Measurements from ENCODE around the gene MUC2.

Gene MUC2

DNA sequence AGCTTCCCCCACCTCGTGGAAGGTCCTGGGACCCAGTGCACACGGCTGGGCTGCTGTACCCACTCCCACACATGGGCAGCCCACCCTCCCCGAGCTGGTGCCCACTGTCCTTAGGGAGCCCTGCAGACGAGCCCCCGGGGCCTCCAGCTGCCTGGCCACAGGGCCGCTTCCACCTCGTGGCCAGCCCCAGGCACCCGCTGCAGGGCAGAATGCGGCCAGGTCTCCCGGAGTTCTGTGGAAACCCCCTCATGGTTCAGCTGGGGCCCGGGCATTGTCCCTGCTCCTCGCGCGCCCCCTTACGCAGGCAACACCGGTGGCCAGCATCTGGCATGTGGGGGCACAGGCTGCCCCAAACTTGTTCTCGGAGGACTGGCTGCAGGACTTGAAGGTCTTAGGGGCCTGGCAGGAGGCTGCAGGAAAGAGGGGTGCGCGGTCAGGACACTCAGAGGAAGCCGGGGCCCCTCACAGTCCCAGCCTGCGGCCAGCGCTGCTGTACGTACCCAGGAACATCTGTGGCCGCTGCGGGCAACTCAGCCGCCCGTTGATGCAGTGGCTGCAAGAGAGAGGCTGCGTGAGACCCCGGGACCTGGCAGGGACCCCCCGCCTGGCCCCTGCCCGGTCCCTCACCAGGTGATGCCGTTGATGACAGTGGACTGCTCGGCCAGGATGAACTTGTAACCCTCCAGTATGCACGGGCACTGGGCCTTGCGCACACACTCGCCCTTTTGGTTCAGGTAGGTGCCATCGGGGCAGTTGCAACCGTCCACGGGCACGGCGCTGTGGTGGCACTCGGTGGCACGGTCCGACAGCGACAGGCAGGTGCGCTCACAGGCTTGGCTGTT is 47.8 kb upstream of the MUC2 start:
- Histone ChIP-seq H3K4me3 (ENCODE audit: low read length, poor library complexity, severe bottlenecking) (no peak overlapping the region), H2AFZ (ENCODE audit: low read length) (no peak overlapping the region), H3K36me3 (ENCODE audit: insufficient read depth, low read length) (no peaks in the 10 kb centered on the region), H4K20me1 (ENCODE audit: insufficient read depth, low read length, poor library complexity, severe bottlenecking) (no peaks in the 10 kb centered on the region), H3K9me3 (ENCODE audit: insufficient read depth, low read depth, low read length) (no peaks in the 10 kb centered on the region), H3K9ac (ENCODE audit: low read depth, low read length, poor library complexity, severe bottlenecking) (no peak overlapping the region), H3F3A (ENCODE audit: low read depth) (no peaks in the 10 kb centered on the region), H3K79me2 (ENCODE audit: insufficient read depth, low read length) (no peaks in the 10 kb centered on the region), H3K4me2 (ENCODE audit: low read depth, low read length, poor library complexity, severe bottlenecking) (no peak overlapping the region), H3K9me2 (replicated peaks; ENCODE audit: low read depth, low read length) (no peaks in the 10 kb centered on the region), H3K27me3 (ENCODE audit: insufficient read depth, low read length, poor library complexity, severe bottlenecking) (no peaks in the 10 kb centered on the region), H3K4me1 (ENCODE audit: insufficient read depth, low read length, poor library complexity, severe bottlenecking) (no peaks in the 10 kb centered on the region)
- no peak for TF ChIP-seq EZH2phosphoT487 (IDR thresholded peaks at IDR 0.05; ENCODE audit: borderline replicate concordance)
- TF ChIP-seq, protein P1, sequence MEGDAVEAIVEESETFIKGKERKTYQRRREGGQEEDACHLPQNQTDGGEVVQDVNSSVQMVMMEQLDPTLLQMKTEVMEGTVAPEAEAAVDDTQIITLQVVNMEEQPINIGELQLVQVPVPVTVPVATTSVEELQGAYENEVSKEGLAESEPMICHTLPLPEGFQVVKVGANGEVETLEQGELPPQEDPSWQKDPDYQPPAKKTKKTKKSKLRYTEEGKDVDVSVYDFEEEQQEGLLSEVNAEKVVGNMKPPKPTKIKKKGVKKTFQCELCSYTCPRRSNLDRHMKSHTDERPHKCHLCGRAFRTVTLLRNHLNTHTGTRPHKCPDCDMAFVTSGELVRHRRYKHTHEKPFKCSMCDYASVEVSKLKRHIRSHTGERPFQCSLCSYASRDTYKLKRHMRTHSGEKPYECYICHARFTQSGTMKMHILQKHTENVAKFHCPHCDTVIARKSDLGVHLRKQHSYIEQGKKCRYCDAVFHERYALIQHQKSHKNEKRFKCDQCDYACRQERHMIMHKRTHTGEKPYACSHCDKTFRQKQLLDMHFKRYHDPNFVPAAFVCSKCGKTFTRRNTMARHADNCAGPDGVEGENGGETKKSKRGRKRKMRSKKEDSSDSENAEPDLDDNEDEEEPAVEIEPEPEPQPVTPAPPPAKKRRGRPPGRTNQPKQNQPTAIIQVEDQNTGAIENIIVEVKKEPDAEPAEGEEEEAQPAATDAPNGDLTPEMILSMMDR (conservative IDR thresholded peaks at IDR 0.05; ENCODE audit: low read length) = no peak

DNA sequence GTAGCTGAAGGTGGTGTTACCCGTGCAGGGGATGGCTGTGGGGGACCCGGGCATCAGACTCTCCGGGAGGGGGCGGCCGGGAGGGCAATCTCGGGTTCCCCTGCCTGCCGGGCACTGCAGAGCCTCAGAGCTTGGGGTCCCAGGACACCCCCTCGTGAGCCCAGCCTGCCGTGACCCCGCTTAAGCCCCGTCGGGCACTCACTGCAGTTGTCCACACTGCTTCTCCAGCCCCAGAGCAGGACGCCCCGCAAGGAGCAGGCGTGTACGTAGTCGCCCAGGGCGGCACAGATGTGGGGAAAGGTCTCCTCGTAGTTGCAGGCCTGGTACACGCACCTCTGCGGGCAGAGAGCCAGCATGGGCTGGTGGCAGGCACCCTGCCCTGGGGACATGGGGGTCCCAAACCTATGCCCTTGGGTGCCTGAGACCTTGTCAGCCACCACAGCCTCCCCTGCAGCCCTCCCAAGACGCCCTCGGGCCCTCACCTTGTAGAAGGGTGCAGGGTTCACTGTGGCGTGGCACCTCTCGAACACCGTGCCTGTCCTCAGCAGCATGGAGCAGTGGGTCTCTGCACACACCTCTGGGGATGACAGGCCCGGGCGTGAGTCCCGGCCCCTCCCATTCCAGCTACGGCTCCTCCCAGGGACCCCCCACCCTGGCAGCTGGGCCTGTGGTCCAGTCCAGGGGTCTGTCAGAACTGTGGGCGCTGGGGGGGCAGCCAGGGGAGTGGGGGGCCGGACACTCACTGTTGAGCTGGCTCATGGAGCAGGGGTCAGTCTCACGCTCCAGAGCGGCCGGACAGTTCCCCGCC is 47.0 kb upstream of the MUC2 start:
- Histone ChIP-seq H3K4me1 (ENCODE audit: insufficient read depth, low read length, poor library complexity, severe bottlenecking) (no peaks in the 10 kb centered on the region), H3K9me2 (replicated peaks; ENCODE audit: low read depth, low read length) (no peaks in the 10 kb centered on the region), H3K36me3 (ENCODE audit: insufficient read depth, low read length) (no peaks in the 10 kb centered on the region), H3K4me3 (ENCODE audit: low read length, poor library complexity, severe bottlenecking) (no peak overlapping the region), H3K27me3 (ENCODE audit: insufficient read depth, low read length, poor library complexity, severe bottlenecking) (no peaks in the 10 kb centered on the region), H2AFZ (ENCODE audit: low read length) (no peak overlapping the region), H3K79me2 (ENCODE audit: insufficient read depth, low read length) (no peaks in the 10 kb centered on the region), H3K9me3 (ENCODE audit: insufficient read depth, low read depth, low read length) (no peaks in the 10 kb centered on the region), H3K4me2 (ENCODE audit: low read depth, low read length, poor library complexity, severe bottlenecking) (no peak overlapping the region), H4K20me1 (ENCODE audit: insufficient read depth, low read length, poor library complexity, severe bottlenecking) (no peaks in the 10 kb centered on the region), H3F3A (ENCODE audit: low read depth) (no peaks in the 10 kb centered on the region), H3K9ac (ENCODE audit: low read depth, low read length, poor library complexity, severe bottlenecking) (no peak overlapping the region)
- TF ChIP-seq EZH2phosphoT487 (IDR thresholded peaks at IDR 0.05; ENCODE audit: borderline replicate concordance) = no peak
- TF ChIP-seq, protein P1 (conservative IDR thresholded peaks at IDR 0.05; ENCODE audit: low read length) = no peak

DNA sequence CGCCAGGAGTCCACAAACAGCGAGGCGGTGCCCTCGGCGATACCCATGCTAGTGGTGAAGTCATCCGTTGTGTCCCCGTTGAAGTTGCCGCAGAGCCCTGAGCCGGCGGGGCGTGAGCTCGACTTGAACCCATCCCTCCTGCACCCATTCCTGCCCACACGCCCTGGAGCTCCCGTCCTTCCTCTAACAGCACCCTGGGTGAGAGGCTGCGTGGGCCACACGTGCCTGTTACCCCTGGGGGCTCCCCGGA is 46.5 kb upstream of the MUC2 start:
- no peak for TF ChIP-seq EZH2phosphoT487 (IDR thresholded peaks at IDR 0.05; ENCODE audit: borderline replicate concordance)
- TF ChIP-seq, protein P1 (conservative IDR thresholded peaks at IDR 0.05; ENCODE audit: low read length) = no peak
- Histone ChIP-seq H3K9me3 (ENCODE audit: insufficient read depth, low read depth, low read length) (no peaks in the 10 kb centered on the region), H3K4me1 (ENCODE audit: insufficient read depth, low read length, poor library complexity, severe bottlenecking) (no peaks in the 10 kb centered on the region), H3K4me3 (ENCODE audit: low read length, poor library complexity, severe bottlenecking) (no peak overlapping the region), H3K4me2 (ENCODE audit: low read depth, low read length, poor library complexity, severe bottlenecking) (no peak overlapping the region), H4K20me1 (ENCODE audit: insufficient read depth, low read length, poor library complexity, severe bottlenecking) (no peaks in the 10 kb centered on the region), H3F3A (ENCODE audit: low read depth) (no peaks in the 10 kb centered on the region), H3K27me3 (ENCODE audit: insufficient read depth, low read length, poor library complexity, severe bottlenecking) (no peaks in the 10 kb centered on the region), H3K36me3 (ENCODE audit: insufficient read depth, low read length) (no peaks in the 10 kb centered on the region), H3K9ac (ENCODE audit: low read depth, low read length, poor library complexity, severe bottlenecking) (no peak overlapping the region), H3K79me2 (ENCODE audit: insufficient read depth, low read length) (no peaks in the 10 kb centered on the region), H3K9me2 (replicated peaks; ENCODE audit: low read depth, low read length) (no peaks in the 10 kb centered on the region), H2AFZ (ENCODE audit: low read length) (no peak overlapping the region)
